GM19238 (cell line): ENCODE results near the gene HSPG2.

Experiments
- DNase-seq: peaks from one replicate; pipeline ENCODE4 v3.0.0; 2011; ENCODE audit warnings: low spot score; ENCODE audit not compliant: insufficient read length

HSPG2 gene

DNA sequence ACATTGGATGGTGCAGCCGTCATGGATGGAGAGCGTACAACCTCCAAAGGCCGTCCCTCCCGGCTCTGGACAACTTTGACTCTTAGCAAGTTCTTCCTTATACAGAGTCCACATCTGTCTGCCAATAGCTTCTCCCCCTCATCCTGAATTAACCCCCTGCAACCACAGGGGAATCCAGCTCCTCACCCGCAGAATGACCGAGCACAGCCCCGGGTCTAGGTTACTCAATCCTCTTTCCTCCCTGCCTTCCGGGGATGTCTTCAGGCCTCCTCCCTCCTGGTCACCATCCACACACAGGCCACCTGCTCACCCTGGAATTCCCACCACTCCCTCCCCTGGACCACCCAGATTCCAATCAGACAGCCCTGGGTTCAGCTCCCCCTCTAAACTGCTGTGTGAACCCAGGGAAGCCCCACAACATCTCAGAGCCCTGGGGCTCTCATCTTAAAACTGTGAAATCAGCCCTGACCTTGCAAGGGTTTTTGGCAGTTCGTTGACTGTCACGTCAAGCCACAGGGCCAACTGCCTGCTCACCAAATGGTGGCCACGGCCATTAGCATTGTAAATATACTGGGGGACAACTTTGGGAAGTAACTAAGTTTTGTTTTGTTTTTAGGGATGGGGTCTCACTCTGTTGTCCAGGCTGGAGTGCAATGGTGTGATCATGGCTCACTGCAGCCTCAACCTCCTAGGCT lies 54.2 kb downstream of the HSPG2 start:
- no peak for DNase-seq

DNA sequence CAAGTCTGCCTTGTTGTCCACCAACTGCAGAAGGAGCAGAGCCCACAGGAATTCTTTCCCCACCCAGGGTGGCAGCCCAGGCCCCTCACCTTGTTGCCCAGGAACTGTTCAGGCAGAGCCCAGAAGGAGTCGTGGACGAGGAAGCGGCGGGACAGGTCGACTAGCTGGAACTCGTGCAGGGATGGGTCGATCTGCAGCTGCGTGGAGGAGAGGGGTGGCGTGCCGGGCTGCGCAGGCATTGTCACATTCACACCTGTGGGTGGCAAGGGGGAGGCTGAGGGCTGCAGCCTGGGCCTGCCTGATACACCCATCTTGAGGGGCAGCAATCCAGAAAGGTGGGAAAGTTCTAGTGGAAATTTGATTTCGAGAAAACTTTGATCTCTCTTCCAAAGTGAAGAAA lies 55.9 kb downstream of the HSPG2 start:
- DNase-seq: no peak

DNA sequence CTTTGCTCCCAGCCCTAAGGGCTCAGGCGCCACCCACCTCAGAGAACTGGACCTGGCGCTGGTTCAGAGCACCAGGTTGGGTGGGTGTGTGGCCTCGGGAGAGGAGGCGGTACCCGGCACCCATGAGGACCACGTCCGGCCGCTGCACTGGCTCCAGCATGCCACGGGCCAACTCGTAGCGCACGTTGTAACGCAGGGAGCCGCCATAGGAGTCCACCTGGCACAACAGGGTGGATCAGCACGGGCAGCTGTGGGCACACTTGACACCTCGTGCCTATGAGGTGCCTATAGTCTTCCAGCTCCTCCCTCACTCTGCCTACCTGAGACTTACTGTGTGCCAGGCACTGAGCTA lies 56.5 kb downstream of the HSPG2 start:
- no peak for DNase-seq

DNA sequence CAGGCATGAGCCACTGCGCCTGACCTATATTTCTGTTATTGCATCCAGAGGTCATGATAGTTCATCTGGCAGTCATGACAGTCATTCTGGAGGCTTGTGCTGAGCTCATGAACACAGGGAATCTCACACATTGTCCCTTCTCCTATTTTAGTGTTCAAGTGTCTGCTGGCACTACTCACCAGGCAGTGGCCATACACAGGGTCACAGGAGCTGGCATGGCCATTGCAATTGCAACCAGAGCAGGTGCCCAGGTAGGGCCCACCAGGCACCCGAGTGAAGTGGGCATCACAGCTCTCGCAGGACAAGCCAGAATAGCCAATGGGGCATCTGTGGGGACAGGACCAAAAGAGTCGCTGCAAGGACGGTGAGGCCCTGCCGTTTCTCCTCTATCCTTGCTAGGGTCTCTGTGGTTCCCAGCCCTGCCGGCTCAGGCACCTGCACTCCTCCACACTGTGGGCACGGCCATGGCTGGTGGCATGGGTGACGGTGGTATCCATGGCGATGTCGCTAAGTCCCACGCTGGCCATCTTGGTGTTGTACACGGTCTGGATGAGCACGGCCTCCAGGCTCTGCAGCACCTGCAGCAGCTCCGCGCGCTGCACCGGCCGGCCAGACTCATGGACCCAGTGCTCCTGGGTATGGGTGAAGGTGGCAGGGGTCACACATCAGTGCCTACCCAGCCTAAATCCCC lies 57.0 kb downstream of the HSPG2 start:
- no peak for DNase-seq

DNA sequence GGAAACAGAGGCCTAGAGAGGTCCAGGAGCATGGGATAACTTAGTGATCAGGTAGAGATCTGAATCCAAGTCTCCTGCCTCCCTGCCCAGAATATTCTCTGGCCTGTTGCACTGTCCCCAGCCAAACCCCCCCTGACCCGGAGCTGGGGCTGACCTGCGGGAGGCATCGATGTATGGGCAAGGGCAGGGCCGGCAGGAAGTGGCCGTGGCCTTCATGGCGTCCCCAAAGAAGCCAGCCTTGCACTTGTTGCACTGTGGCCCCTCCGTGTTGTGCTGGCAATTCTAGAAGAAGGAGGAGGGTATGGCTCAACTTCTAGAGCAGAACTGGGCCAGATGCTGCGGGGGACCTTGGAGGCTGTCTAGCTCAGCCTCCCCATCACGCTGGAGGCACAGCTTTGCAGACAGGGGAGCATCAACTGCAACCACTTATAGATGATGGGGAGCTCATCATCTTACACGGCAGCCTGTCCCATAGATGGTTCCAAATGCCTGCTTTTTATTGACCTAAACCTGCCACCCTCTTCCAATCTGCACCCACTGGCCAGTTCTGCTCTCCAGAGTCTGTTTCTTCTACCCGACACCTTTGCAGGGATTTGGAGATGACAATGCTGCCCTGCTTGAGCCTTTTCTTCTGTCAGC lies 58.2 kb downstream of the HSPG2 start:
- DNase-seq: no peak

DNA sequence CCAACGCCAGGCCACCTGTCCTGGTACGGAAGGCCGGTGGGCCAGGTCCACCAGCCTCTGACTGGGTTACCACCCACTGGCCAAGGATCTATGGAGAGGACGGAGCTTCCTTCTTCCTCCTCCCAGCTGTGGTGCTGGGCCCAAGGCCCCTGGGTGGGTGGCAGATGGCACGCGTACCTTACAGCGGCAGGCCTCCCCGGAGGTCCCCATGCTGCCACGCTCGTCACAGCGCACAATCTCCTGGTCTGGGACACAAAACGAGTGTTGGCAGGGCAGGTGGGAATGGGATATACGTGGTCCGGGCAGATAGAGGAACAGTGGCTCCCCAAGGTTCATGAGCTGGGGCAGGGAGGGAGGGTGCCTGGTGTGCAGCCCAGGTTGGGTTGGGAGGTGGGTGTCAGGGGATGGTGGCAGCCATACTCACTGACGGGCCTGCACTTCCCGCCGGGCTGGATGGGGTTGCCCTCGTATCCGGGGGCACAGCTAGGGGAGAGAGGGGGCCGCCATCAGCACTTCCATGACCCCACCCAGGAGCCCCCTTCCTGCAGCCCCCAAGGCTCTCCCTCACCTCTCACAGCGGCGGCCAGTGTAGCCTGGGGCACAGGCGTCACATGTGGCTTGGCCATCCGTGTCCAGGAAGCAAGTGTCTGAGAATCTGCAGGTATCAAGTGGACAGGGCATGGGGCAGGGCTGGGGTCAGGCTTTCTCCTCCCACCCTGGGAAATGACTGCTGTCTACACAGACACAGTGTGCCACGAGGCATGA lies 58.9 kb downstream of the HSPG2 start:
- DNase-seq: no peak

DNA sequence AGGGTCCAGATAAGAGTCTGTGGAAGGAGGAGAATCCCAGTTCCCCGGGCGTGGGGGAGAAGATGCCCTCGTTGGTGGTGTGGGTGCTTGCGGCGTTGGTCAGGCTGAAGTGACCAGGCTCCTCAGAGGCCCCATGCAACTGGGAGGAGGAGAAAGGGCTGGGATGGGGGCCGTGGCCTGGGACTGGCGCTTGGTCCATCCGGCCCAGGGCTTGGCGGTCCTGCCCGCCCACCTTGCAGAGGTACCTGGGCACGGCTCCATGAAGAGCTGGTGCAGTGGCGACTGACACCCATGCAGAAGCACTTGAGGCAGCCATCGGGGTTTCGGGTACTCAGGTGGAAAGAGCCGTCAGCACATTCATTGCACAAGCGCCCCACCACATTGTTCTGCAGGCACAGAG lies 60.8 kb downstream of the HSPG2 start:
- no peak for DNase-seq

DNA sequence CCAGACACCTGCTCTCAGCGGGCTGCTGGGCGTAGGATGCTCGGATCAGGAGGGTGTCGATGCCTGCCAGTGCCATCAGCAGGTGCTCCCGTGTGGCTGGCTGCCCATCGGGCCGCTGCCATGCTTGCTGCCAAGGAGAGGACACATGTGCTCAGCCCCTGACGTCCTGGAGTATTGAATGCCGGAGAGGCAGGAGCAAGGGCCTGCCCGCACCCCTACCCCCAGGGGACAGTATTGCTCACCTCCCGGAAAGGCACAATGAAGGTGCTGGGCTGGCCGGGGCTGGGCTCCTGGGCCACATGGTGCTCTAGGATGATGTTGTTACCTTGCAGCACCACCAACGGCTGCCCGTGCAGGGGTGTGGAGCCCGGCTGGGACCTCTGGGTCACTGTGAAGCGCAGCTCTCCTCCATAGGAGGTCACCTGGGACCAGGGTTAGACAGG lies 61.5 kb downstream of the HSPG2 start:
- DNase-seq: no peak

DNA sequence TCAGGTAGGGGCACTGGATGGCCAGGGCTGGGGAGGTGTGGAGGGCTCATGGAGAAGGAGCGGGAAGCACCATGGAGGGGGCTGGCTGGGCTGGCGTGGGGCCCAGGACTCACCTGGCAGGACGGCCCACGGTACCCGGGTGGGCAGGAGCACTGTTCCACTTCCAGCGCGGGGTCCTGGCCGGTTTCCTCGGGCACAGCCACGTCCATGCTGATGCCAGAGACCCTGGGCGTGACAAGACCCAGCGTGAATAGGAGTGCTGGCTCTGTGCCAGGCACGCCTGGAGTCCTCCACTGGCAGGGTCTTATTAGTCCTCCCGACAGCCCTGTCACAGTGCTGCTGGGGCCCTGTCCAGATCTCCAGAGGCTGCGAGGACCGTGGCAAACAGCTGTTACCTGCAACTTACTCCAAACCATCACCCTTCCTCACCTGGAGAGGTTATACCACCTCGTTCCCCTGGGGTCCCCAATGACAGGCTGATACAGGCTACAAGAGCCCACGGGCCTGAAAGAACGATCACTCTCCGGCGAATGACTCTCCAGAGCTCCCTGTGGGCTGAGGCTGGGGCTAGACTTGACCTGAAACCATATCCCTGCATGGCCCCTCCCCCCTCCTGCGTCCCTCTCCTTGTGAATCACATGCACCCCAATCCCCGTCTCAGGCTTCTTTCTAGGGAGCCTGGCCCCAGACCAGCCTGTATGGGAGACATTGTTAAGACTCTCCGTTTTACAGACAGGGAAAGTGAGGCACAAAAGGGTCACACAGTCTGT lies 62.1 kb downstream of the HSPG2 start:
- DNase-seq: no peak

DNA sequence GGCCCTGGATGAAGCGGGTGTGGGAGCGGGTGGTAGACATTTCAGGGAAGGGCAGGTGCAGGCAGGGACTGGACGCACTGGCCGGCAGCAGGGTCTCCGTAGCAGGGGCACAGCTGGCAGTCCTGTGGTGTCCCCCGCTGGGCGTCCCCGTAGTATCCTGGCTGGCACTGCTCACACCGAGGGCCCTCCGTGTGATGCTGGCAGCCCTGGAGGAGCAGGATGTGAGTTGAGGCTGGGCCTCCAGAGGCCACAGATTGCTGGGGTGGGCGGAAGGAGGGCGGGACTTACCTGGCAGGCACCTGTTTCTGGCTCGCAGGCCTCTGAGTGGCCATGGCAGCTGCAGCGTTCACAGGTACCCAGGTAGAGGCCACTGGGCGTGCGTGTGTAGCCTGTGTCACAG lies 62.8 kb downstream of the HSPG2 start:
- no peak for DNase-seq

DNA sequence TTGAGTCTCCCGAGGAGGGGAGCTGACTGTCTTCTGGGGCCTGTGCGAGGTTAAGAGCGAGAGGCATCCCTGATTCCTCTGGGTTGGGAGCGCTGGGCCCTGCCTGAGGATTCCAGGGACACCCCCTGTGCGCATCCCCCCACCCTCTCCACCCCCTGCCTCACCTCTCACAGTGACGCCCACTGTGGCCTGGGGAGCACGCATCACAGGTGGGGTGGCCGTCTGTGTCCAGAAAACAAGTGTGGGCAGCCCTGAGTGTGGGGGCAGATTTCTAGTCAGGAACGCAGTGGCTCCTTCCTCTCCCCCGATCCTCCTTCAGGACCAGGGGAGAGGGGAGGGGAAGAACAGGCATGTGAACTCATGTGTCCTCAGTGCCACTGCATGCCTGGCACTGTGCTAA lies 63.3 kb downstream of the HSPG2 start:
- no peak for DNase-seq

DNA sequence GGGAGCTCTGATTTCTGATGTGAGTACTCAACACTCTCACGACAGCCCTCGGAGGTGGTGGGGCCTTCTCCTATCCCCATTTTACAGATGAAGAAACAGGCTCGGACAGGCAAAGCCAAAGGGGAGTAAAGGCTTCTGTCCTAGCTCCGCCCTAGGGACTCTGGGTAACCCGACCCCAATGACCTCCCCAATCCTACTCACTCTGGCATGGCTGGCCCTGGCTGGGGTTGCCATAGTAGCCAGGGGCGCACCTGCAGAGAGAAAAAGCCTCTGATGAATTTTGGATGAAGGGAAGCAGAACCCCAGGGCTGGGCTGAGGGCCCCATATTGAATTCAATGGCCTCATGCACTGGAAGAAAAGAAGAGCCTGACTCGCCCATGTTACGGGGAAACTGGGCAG lies 63.9 kb downstream of the HSPG2 start:
- no peak for DNase-seq

DNA sequence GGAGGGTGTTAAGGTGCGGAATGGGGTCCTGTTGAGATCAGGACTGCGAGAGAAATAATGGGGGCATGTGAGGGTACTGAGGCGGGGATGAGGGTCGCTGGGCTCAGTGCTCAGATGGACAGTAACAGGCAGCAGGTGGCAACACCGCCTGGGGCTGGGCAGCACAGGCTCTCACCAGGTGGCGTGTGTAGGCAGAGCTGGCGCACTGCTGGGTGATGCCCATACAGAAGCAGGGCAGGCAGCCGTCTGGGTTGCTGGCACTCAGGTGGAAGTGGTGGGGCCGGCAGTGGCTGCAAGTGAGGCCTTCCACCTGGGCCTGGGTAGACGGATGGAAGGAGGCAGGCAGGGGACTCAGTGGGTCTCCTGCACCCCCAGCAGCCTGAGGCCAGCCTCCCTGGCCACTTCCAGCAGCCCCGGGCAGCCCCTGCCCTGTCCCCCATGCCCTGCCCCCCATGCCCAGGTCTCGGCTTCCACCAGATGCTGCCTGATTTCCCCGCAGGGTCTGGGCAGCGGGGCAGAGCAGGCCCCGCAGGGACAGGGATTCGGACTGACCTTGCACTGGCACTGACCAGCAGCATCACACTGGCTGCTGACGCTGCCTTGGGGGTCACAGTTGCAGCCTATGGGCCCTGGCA lies 64.5 kb downstream of the HSPG2 start:
- DNase-seq: no peak

DNA sequence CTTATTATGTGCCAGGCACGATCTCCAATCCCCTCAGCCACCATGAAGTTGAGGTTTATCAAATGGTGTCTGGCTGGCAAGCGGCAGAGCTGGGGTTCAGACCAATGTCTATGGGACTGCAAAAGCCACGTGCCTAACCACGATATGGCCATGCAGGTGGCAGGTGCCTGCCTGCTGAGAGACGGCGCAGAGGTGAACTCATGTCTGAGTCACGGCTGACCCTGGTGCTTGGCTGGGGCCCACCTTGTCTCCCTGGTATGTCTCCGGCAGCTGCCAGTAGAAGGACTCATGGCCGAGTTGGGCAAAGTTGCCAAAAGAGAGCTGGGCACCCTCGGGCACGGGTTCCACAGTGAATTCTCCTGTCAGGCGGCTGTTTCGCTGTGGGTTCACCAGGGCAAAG lies 65.2 kb downstream of the HSPG2 start:
- DNase-seq: no peak

DNA sequence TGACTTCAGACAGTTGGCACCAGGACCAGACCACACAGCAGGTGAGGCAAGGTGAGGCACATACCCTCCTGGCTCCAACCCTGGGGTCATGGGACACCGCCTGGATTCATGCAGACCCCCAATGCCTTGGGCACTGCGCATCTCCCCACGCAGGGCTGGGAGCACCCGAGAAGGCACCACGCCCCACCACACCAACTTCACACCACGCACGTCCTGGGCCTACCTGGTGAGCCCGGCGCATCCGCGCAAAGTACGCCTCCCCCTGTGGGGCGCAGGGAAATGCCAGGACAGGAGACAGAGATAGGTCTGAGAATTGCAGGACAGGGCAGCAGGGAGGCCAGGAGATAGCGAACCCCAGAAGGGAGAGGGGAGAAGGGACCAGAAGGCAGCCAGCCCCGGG lies 66.5 kb downstream of the HSPG2 start:
- DNase-seq: no peak

DNA sequence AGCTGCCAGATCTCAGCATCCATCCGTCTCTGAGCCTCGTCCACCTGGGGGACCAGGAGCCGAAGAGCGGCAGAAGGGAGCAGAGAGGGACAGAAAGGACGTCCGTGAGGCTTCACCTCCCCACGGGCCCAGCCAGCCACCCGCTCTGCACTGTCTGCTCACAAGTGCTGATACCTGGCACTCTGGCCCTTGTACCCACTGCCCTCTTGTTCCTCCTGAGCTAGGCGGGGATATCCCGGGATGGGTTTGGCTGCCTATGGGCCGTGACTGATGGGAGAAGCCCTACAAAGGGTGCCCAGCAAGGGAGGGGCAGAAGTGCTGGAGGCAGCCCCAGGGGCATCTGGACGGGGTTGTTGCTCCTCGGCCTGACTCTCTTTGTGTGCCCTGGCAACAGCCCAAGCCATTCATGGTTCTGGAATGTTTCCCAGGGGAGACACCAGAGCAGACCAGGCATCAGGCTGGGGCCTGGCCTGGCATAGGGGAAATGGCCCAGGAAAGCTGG lies 67.4 kb downstream of the HSPG2 start:
- no peak for DNase-seq

DNA sequence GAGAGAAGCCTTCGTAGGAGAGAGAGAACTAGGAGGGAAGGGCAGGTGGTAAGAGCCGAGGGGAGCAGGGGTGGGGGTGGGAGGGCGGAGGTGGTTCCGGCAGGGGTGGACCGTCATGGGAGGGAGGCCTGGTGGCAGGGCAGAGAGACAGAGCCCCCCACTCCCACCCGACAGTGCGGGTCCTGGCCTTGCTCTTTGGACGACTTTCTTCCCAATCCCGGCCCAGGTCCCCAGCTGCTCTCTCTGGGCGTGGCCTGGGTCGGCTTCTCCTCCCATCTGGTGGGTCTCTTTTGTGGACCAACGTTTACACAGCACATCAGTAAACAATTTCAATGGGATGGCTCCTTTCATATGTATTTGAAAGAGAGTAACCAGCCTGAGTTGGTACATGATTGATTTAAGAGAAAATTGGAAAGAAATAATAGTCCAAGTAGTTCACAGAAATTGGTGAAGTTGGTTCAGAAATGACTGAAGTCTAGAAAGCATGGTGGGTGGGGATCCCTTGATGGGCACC lies 68.1 kb downstream of the HSPG2 start:
- DNase-seq: no peak

DNA sequence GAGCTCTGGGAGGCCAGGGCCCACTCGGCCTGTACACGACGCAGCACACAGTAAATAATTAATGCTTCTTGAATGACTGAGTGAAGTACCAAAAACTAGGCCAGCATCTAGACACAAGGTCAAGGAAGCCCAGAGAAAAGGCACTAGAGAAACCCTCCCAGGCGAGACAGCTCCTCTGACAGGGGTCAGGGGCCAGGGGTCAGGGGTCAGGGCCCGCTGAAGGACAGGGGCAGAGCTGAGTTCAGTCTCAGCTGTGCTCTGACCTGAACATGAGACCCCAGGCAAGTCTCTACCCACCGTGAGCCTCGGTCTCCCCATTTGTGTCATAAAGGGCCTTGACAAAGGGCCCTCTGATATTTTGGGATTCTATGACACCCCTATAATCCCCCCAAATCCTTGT lies 68.6 kb downstream of the HSPG2 start:
- no peak for DNase-seq

DNA sequence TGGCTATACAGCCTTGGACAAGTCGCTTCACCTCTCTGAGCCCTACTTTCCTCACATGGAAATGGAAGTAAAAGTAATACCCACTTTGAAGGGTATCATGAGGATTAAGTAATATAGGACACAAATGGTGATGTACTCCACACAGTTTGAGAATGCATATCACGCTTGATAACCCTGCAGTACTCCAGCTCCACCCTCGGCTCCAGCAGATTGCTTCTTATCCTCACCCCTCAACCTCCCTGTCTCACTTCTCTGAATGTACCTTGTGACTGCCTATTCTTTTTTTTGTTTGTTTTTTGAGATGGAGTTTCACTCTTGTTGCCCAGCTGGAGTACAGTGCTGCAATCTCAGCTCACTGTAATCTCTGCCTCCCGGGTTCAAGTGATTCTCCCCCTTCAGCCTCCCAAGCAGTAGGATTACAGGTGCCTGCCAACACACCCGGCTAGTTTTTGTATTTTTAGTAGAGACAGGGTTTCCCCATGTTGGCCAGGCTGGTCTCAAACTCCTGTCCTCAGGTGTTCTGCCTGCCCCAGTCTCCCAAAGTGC lies 69.6 kb downstream of the HSPG2 start:
- DNase-seq: no peak

DNA sequence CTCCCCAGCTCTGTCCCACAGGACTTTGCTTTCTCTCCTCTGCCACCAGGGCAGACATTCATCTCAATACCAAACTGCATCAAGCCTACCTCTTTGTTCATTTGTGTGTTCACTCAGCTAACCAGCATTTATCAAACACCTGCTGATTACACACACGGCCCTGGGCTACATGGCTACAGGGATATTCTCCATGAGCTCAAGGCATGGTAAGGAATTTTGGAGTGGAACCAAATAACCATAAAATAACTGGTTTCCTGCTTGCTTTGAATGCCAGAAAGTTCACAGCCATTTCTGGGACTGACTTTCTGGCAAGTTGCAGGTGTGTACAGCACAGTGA lies 70.4 kb downstream of the HSPG2 start:
- DNase-seq: no peak
